Panc1 (cell line): ENCODE measurements around the gene FMO2. TPM values are rescaled to one million over a fixed set of nuclear protein-coding genes. Genes with fewer than 3 reads are reported as not detected.

ENCODE experiments used
- ATAC-seq: fragments of 200-7000 bp; cut with Tn5 transposase; 2 replicates; pipeline ENCODE4 v1.9.1; 2020; ENCODE audit warnings: mild to moderate bottlenecking, moderate library complexity
- BruUV-seq: library from RNA; stranded (reverse); fragments of 400-500 nt; replicated peaks from 2 replicates; lab custom pipeline; 2021; lab: Mats Ljungman, UMichigan
- CTCF ChIA-PET: fragments of 300-600 bp; sonication (Branson Sonifier 250); formaldehyde crosslinking; loops from one replicate; lab custom pipeline; 2022; ENCODE audit warnings: antibody characterized with exemption; lab: Charles Lee
- POLR2A ChIA-PET: fragments of 300-600 bp; sonication (Branson Sonifier 250); formaldehyde crosslinking; loops from one replicate; lab custom pipeline; 2022; ENCODE audit warnings: antibody characterized with exemption; lab: Charles Lee
- DNase-seq: peaks from one replicate; pipeline ENCODE4 v3.0.0-alpha.2; 2010; ENCODE audit warnings: low read depth, low spot score
- H3K27ac ChIP-seq: 2 replicates; pipeline ENCODE4 v1.5.1; 2011; ENCODE audit warnings: mild to moderate bottlenecking, low read length, inconsistent platforms
- H3K27me3 ChIP-seq: fragments of 200-500 bp; sonication (Bioruptor generic); 2 replicates; pipeline ENCODE4 v1.6.0; 2014; ENCODE audit warnings: low read length, inconsistent platforms; ENCODE audit not compliant: control insufficient read depth, insufficient read depth
- H3K36me3 ChIP-seq: fragments of 200-500 bp; sonication (Bioruptor generic); 2 replicates; pipeline ENCODE4 v1.5.1; 2014; ENCODE audit warnings: inconsistent platforms, mild to moderate bottlenecking, low read length, moderate library complexity; ENCODE audit not compliant: control insufficient read depth, insufficient read depth
- H3K4me1 ChIP-seq: 2 replicates; pipeline ENCODE4 v1.5.1; 2011; ENCODE audit warnings: inconsistent platforms, mild to moderate bottlenecking, low read length, moderate library complexity; ENCODE audit not compliant: control insufficient read depth, insufficient read depth
- H3K4me3 ChIP-seq, 2 experiments: 2 replicates each; pipeline ENCODE4 v1.5.1; 2011 to 2012; ENCODE audit warnings: low read depth in 2 of 2, low read length in 2 of 2, mild to moderate bottlenecking in 2 of 2, inconsistent platforms in 1 of 2, moderate library complexity in 1 of 2
- H3K9me3 ChIP-seq: fragments of 200-500 bp; sonication (Bioruptor generic); 2 replicates; pipeline ENCODE4 v1.5.1; 2014; ENCODE audit warnings: low read depth, mild to moderate bottlenecking, inconsistent platforms, low read length, moderate library complexity; ENCODE audit not compliant: control insufficient read depth, insufficient read depth
- POLR2AphosphoS5 ChIP-seq: IDR thresholded peaks from 2 replicates; pipeline ENCODE4 v1.6.1; 2012; ENCODE audit warnings: mild to moderate bottlenecking, low read depth, low read length, moderate library complexity
- REST ChIP-seq, 2 experiments: IDR thresholded peaks; 2 replicates each; pipeline ENCODE4 v1.6.1; 2011 to 2012; ENCODE audit warnings: low read depth in 2 of 2, control low read depth in 1 of 2, low read length in 1 of 2, mild to moderate bottlenecking in 1 of 2, moderate library complexity in 1 of 2; ENCODE audit not compliant: insufficient read depth in 1 of 2
- SIN3A ChIP-seq: IDR thresholded peaks from 2 replicates; pipeline ENCODE4 v1.6.1; 2012; ENCODE audit warnings: low read depth, mild to moderate bottlenecking, low read length, moderate library complexity, borderline replicate concordance; ENCODE audit not compliant: insufficient read depth
- TCF7L2 ChIP-seq: IDR thresholded peaks from 2 replicates; pipeline ENCODE4 v1.6.1; 2011; ENCODE audit warnings: mild to moderate bottlenecking, low read depth, low read length, inconsistent platforms
- in situ Hi-C: cut with HindIII; loops from 2 replicates; pipeline ENCODE4 v1.10.0; 2016; ENCODE audit warnings: low sequenced_read_pairs, low pct_unique_long_range_greater_than_20kb
- intact Hi-C: fragments of 100-400 bp; cut with micrococcal nuclease; formaldehyde crosslinking; loops from one replicate; pipeline ENCODE4 v1.10.0; 2022; ENCODE audit not compliant: unreplicated experiment
- total RNA-seq: library from RNA; stranded (reverse); gene quantifications from one replicate; pipeline ENCODE4 v1.2.1, GENCODE V29; 2021; ENCODE audit not compliant: unreplicated experiment
- TF ChIP-seq, protein P1 (sequence below): fragments of 450-650 bp; IDR thresholded peaks from 2 replicates; pipeline ENCODE4 v1.5.1; 2017; ENCODE audit warnings: mild to moderate bottlenecking

The FMO2 gene
- total RNA-seq, 1 experiment from 2014 or later: 0.08 TPM

DNA sequence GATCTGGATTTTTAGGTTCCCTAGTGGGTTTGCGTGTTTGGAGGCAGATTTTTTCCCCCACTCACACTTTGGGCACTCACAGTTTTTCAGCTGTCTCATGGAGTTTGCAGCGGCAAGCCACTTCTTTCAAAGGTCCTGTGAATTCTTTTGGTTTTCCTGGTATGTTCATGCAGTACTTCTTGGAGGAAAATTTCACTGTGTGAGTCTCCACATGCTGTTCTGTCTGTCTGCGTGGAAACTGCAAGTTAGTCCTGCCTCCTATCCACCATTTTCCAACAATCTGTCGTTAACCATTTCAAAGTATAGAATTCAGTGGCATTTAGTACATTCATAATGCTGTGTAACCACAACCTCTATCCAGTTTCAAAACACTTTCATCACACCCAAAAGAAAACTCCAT is 62.4 kb downstream of the FMO2 start:
- BruUV-seq: no TSS peak
- DNase-seq (no peak), ATAC-seq (no peak)
- Histone ChIP-seq H3K9me3 (no peaks in the 10 kb centered on the region), H3K36me3 (no peaks in the 10 kb centered on the region), H3K4me1 (no peaks in the 10 kb centered on the region), H3K27ac (no peak overlapping the region), H3K27me3 (peaks cover 21% of the 10 kb centered on the region), H3K4me3 (no peak overlapping the region)
- in situ Hi-C loops (no loop called here), intact Hi-C loops (loop anchor here (10.0 kb wide), 1 partner anchor 157 kb away; no protein-coding TSS in a partner anchor)
- POLR2A ChIA-PET: no interaction called here
- TF ChIP-seq POLR2AphosphoS5 (no peak), REST (IDR thresholded peaks at IDR 0.05; ENCODE audit: insufficient read depth in 1 of 2, low read depth in 2 of 2, low read length in 1 of 2) (no peak), TCF7L2 (no peak), SIN3A (no peak)
- TF ChIP-seq, protein P1, sequence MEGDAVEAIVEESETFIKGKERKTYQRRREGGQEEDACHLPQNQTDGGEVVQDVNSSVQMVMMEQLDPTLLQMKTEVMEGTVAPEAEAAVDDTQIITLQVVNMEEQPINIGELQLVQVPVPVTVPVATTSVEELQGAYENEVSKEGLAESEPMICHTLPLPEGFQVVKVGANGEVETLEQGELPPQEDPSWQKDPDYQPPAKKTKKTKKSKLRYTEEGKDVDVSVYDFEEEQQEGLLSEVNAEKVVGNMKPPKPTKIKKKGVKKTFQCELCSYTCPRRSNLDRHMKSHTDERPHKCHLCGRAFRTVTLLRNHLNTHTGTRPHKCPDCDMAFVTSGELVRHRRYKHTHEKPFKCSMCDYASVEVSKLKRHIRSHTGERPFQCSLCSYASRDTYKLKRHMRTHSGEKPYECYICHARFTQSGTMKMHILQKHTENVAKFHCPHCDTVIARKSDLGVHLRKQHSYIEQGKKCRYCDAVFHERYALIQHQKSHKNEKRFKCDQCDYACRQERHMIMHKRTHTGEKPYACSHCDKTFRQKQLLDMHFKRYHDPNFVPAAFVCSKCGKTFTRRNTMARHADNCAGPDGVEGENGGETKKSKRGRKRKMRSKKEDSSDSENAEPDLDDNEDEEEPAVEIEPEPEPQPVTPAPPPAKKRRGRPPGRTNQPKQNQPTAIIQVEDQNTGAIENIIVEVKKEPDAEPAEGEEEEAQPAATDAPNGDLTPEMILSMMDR: no peak
- CTCF ChIA-PET: no interaction called here

DNA sequence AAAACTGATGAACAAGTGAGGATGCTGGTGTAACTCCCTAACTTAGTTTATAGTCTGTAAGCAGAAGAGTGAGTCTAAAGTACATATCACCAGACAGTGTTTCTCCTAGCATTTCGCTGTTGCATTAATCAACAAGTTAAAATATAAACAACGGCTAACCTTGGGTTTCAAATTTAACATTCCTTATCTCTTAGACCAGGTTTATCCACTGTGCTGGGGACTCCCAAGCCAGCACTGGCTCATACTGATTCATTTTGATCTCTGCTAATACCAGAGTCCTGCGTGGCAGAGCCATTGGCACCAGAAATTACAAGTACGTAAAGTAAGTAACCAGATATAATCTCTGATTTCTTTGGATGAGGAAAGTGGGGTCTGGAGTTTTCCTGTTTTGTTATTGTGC is 63.2 kb downstream of the FMO2 start, which contains the start of gene FMO1:
Gene FMO1 (plus strand): TSS at position 193 of the 400 bp plus-strand sequence. CDS start 9,594 bp downstream, outside the sequence.
- POLR2A ChIA-PET: no interaction called here
- no peaks in the 10 kb centered on the region for H3K4me1 ChIP-seq
- DNase-seq (no peak), ATAC-seq (no peak)
- no peak for TF ChIP-seq TCF7L2
- TF ChIP-seq SIN3A: no peak
- no peak for TF ChIP-seq POLR2AphosphoS5
- TF ChIP-seq REST (IDR thresholded peaks at IDR 0.05; ENCODE audit: insufficient read depth in 1 of 2, low read depth in 2 of 2, low read length in 1 of 2): no peak
- TF ChIP-seq, protein P1: no peak
- no peak within 1 kb of the TSS for H3K27ac ChIP-seq
- CTCF ChIA-PET: no interaction called here
- no peaks in the 10 kb centered on the region for H3K9me3 ChIP-seq
- in situ Hi-C loops: no loop called here
- H3K36me3 ChIP-seq: no peaks in the 10 kb centered on the region
- no TSS peak for BruUV-seq
- H3K27me3 ChIP-seq: peaks cover 25% of the 10 kb centered on the region
- intact Hi-C loops: loop anchor here (10.0 kb wide), 1 partner anchor 156 kb away; no protein-coding TSS in a partner anchor
- no peak within 1 kb of the TSS for H3K4me3 ChIP-seq
